ENCODE measurements around the gene TACO1. TPM values are rescaled to one million over a fixed set of nuclear protein-coding genes. Genes with fewer than 3 reads are reported as not detected.

Gene TACO1
- total RNA-seq, 2 donors from 2014 or later, result 32.7 to 35.1 TPM

DNA sequence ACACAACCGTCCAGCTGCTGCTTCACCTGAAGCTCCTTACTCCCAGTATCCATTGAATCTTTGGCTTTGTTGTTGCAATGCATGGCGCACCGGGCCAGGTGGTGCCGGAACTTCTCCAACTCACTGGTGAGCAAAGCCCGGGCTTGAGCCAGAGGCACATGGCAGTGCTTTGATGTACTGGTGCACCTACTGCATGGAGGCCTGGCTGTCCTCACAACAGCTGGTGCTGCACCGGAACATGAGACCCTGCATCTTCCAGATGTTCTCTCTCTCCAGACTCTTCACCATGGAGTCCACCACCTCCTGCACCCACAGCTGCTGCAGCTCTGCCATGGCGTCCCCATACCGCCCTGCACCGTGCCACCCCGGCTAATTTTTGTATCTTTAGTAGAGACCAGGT is 10.2 kb downstream of the TACO1 start:
- Mint-ChIP-seq H3K36me3 (ENCODE audit: insufficient read depth in 2 of 2) (peaks cover 9 to 16% of the 10 kb centered on the region in 2 donors), H3K4me1 (ENCODE audit: low read depth) (peaks cover 32% of the 10 kb centered on the region), H3K27me3 (ENCODE audit: low read depth) (no peaks in the 10 kb centered on the region), H3K27ac (peak overlapping the region; percentile 100), H3K9me3 (no peaks in the 10 kb centered on the region), H3K4me3 (peak overlapping the region; percentile 81 to 94)
- ATAC-seq (replicated peaks in 1 of 2), result peak in 1 of 2 donors; percentile 3
- DNase-seq, result peak in 1 of 2 donors; percentile 15

DNA sequence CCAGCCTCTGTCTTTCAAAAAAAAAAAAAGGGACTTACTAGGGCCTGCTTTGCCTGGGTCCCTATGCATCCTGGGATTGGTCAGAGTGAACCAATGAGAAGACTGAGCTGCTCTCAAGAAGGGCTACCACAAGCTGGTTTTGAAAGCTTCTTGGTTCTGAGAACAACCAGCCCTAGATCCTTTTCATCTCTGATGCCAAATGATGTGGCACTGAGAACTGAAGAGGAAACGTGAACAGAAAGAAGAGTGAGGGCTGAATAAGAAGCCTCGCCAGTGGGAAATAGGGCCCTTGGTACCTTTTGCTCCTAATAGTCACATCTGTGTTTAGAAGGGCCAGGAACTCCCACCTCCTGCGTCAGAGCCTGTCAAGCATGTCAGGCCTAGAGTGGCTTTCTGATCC is 10.7 kb downstream of the TACO1 start:
- H3K27me3 Mint-ChIP-seq (ENCODE audit: low read depth), result no peaks in the 10 kb centered on the region
- ATAC-seq (replicated peaks in 1 of 2) (peak; percentile 81 to 85), DNase-seq (peak; percentile 49 to 55)
- H3K27ac Mint-ChIP-seq, result peak overlapping the region; percentile 100
- no peaks in the 10 kb centered on the region for H3K9me3 Mint-ChIP-seq
- H3K36me3 Mint-ChIP-seq (ENCODE audit: insufficient read depth in 2 of 2), result peaks cover 9 to 14% of the 10 kb centered on the region in 2 donors
- peak overlapping the region; percentile 81 to 94 for H3K4me3 Mint-ChIP-seq
- peaks cover 32% of the 10 kb centered on the region for H3K4me1 Mint-ChIP-seq (ENCODE audit: low read depth)

DNA sequence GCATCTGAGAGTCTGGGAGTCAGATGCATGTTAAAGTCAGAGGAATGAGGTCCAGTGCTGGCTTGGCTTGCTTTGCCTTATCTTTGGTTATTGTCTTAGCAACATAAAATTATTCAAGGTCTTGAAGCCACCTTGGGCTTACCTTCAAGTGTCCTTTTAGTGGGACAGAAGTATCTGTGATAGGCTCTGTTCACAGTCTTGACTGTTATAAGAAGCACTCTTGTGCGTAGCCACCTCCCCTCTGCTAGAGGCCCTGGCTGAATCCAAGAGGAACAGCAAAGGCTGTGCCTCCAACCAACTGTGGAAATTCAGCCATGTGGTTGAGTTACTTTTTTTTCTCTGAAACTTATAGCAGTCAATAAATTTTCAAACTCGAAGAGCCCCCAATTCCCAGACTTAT is 13.0 kb downstream of the TACO1 start:
- Mint-ChIP-seq H3K4me3 (no peak overlapping the region), H3K36me3 (ENCODE audit: insufficient read depth in 2 of 2) (peaks cover 9 to 11% of the 10 kb centered on the region in 2 donors), H3K9me3 (no peaks in the 10 kb centered on the region), H3K27ac (no peak overlapping the region), H3K27me3 (ENCODE audit: low read depth) (no peaks in the 10 kb centered on the region), H3K4me1 (ENCODE audit: low read depth) (peaks cover 32% of the 10 kb centered on the region)
- ATAC-seq (replicated peaks in 1 of 2) (no peak), DNase-seq (no peak)

DNA sequence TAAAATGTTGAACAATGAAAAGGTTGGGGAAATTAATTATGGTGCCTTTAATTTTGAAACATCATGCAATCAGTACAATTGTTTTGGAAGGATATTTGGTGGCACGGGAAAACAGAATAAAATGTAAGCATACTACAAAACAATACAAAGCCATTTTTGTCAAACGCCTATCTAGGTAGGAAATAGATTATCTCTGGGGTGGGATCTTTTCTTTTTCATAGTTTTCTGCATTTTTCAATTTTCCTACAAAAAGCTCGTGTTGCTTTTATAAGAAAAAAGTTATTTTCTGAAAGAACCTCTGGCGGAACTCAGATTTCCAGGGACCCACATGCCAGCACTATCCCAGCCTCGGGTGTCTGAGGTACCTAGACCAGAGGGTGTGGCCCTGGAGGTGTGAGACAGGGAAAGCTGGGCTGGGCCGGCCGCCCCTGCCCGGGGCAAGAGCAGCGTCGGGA is 20.6 kb downstream of the TACO1 start:
- peaks cover 2% of the 10 kb centered on the region in 2 donors for H3K36me3 Mint-ChIP-seq (ENCODE audit: insufficient read depth in 2 of 2)
- peak overlapping the region; percentile 29 for H3K27ac Mint-ChIP-seq
- DNase-seq (no peak), ATAC-seq (replicated peaks in 1 of 2) (no peak)
- H3K9me3 Mint-ChIP-seq, result no peaks in the 10 kb centered on the region
- peaks cover 39% of the 10 kb centered on the region for H3K4me1 Mint-ChIP-seq (ENCODE audit: low read depth)
- H3K4me3 Mint-ChIP-seq, result peak overlapping the region; percentile 71 to 88
- no peaks in the 10 kb centered on the region for H3K27me3 Mint-ChIP-seq (ENCODE audit: low read depth)

DNA sequence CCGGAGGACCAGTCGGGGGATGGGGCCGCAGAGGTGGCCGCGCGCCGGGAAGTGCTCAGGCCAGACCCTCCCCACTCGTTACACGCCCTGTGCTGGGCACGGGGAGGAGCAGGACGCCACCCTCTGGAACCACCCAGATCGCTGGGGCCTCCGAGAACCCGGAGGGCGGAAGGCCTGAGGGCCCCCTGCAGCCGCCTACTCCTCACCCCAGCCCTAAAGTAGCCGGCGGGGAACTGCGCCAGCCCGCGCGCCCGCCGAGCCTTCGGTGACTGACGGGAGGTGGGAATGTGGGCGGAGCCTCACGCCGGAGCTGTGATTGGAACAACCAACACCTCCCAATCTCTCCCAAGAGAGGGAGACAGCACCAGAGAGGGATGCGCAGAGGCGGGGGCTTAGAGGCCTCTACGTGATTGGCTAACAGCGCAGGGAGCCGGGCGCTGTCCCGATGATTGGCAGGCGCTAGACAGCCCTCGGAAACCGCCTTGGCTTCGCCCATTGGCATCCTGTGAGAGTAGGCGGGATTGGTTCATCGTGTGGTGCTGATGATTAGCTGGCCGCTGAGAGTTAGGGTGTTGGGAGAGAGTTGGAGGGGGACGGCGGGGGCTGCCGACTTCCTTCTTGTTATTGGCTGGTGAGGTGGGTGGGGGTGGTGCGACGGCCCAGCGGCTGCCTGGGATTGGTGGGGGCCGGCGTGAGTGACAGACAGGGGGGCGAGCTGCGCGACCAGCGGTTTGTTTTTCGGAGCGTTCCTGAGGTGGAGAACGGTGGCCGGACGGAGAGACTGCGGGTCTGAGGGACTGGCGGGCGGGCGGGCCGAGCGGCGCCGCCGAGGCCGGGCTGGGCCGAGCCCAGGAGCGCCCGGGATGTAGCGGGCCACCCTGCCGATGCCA is 21.2 kb downstream of the TACO1 start, which contains the start of gene MAP3K3:
TSS of gene MAP3K3 (plus strand) at position 734 of the 890 bp plus-strand sequence. CDS start 343 bp downstream, outside the sequence.
- H3K4me3 Mint-ChIP-seq, result peak within 1 kb of the TSS; percentile 98 to 99
- H3K27me3 Mint-ChIP-seq (ENCODE audit: low read depth), result no peaks in the 10 kb centered on the region
- ATAC-seq (replicated peaks in 1 of 2) (peak; percentile 89 to 90), DNase-seq (peak; percentile 95 to 98)
- peaks cover 45% of the 10 kb centered on the region for H3K4me1 Mint-ChIP-seq (ENCODE audit: low read depth)
- no peaks in the 10 kb centered on the region for H3K9me3 Mint-ChIP-seq
- H3K27ac Mint-ChIP-seq, result peak within 1 kb of the TSS; percentile 92
- H3K36me3 Mint-ChIP-seq (ENCODE audit: insufficient read depth in 2 of 2), result peaks cover 2% of the 10 kb centered on the region in 2 donors

DNA sequence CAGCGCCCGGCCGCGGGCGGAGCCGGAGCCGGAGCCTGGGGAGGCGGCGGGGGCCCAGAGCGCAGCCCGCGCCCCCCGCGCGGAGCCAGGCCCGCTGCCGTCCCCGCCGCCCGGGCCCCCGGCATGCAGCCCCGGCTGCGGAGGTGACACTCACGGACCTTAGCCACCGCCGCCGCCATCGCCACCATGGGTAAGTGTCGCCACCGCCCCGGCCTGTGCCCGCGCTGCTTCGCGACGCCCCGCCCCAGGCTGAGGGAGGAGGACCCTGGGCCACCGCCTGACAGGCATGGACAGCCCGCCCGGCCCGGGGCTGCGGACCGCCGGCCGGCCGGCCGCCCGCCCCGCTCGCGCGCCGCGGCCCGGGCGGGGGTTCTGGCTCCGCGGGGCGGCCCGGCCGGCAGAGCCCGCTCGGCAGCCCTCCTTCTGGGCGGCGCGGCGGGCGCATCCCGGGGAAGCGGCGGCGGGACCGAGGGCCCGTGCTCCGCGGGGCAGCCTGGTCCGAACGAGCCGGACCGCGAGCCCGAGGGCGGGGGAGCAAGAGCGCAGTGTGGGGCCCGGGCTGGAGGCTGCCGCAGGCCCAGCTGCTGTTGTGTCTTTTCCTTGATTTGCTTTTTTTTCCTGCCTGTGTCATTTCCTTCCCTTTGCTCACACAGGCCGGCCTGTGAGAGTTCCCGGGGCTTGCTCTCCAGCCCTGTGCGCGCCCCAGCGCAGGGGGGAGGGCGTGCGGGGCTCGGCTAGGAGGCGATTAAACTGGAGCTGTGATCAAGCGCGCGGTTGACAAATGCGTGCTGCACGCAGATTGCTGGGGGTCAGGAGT is 22.1 kb downstream of the TACO1 start:
- ATAC-seq (replicated peaks in 1 of 2), result peak; percentile 46
- Mint-ChIP-seq H3K36me3 (ENCODE audit: insufficient read depth in 2 of 2) (peaks cover 2% of the 10 kb centered on the region in 2 donors), H3K27me3 (ENCODE audit: low read depth) (no peaks in the 10 kb centered on the region), H3K4me3 (peak overlapping the region; percentile 98 to 99), H3K27ac (peak overlapping the region; percentile 92), H3K4me1 (ENCODE audit: low read depth) (peaks cover 45% of the 10 kb centered on the region), H3K9me3 (no peaks in the 10 kb centered on the region)
- peak; percentile 77 to 78 for DNase-seq

DNA sequence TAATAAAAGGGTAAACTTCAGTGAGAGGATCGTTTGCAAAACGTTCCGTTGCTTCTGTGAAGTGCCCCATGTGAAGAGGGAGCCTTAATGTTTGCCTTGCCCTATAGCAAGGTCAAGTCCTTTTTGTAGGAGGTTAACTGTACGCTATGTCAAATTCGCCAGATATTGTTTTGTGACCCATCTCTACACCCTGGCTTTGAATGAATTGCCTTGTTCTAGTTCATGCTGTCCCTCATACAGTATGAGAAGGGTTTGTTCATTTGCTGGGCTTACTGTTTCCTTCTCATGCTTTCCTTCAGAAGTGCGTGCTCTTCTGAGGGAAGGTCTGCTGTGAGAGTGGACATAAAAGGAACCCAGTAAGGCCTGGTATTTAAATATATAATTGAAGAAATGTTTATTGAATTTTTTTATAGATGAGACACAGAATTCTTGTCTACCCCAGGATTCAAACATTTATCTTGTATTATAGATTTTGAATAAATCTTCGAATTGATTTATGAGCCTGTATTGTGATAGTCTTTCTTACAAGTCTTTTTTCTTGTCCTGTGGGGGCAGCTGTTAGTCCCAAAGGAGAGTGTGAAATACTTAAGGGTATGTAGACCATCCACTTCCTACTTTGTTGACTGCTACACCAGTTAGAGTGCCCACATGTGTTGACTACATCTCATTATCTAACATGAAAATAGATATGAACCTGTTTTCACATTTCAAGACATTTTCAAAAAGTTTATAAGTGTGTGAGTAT is 23.3 kb downstream of the TACO1 start:
- H3K36me3 Mint-ChIP-seq (ENCODE audit: insufficient read depth in 2 of 2), result peaks cover 2% of the 10 kb centered on the region in 2 donors
- H3K4me3 Mint-ChIP-seq, result peak overlapping the region; percentile 98 to 99
- ATAC-seq (replicated peaks in 1 of 2) (no peak), DNase-seq (no peak)
- peaks cover 45% of the 10 kb centered on the region for H3K4me1 Mint-ChIP-seq (ENCODE audit: low read depth)
- peak overlapping the region; percentile 92 for H3K27ac Mint-ChIP-seq
- H3K27me3 Mint-ChIP-seq (ENCODE audit: low read depth), result no peaks in the 10 kb centered on the region
- no peaks in the 10 kb centered on the region for H3K9me3 Mint-ChIP-seq

DNA sequence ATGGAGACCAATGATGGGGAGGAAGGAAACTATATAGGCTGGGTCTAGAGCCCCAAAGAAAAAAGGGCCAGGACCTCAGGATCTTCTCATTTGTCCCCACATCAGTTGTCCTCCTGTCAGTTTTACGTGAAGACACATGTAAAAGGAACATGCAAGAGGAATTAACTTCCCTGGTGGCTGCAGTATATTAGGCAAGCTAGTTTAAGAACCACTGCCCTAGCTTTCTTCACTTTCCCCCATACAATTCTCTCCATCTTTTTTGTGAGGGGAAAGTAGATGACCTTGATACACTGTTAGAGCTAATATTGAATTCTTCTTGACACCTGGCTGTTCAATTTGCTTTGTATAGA is 23.8 kb downstream of the TACO1 start:
- Mint-ChIP-seq H3K4me1 (ENCODE audit: low read depth) (peaks cover 45% of the 10 kb centered on the region), H3K27ac (peak overlapping the region; percentile 18), H3K9me3 (no peaks in the 10 kb centered on the region), H3K27me3 (ENCODE audit: low read depth) (no peaks in the 10 kb centered on the region), H3K4me3 (peak overlapping the region; percentile 98 to 99), H3K36me3 (ENCODE audit: insufficient read depth in 2 of 2) (peaks cover 2% of the 10 kb centered on the region in 2 donors)
- no peak for DNase-seq
- no peak for ATAC-seq (replicated peaks in 1 of 2)

GRCh38 chr17:63626551-63627180 is 26.0 kb downstream of the TACO1 start:
- DNase-seq (no peak), ATAC-seq (replicated peaks in 1 of 2) (no peak)
- H3K27ac Mint-ChIP-seq, result no peak overlapping the region
- peaks cover 38% of the 10 kb centered on the region for H3K4me1 Mint-ChIP-seq (ENCODE audit: low read depth)
- peaks cover 2% of the 10 kb centered on the region in 2 donors for H3K36me3 Mint-ChIP-seq (ENCODE audit: insufficient read depth in 2 of 2)
- no peaks in the 10 kb centered on the region for H3K9me3 Mint-ChIP-seq
- H3K27me3 Mint-ChIP-seq (ENCODE audit: low read depth), result no peaks in the 10 kb centered on the region
- H3K4me3 Mint-ChIP-seq, result no peak overlapping the region

DNA sequence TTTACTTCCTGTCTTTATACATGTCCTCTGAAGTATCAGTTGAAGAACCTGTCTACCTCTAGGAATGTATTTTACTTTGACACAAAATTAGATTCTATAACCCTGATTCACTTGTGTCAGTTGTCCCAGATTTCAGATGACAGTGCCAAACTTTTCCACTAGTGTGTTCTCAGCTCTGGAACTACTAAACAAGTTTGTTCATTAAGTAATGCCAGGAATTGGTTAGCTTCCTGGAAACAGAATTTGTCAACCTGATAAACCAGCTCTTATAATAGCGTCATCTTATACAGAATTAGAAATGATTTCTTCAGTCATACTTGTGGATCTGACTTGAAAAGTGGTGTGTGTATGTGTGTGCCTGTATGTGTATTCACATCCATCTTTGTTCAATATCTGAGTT is 28.9 kb downstream of the TACO1 start:
- H3K27me3 Mint-ChIP-seq (ENCODE audit: low read depth), result no peaks in the 10 kb centered on the region
- no peak for DNase-seq
- peaks cover 0 to 3% of the 10 kb centered on the region in 2 donors for H3K36me3 Mint-ChIP-seq (ENCODE audit: insufficient read depth in 2 of 2)
- H3K4me3 Mint-ChIP-seq, result no peak overlapping the region
- peaks cover 23% of the 10 kb centered on the region for H3K4me1 Mint-ChIP-seq (ENCODE audit: low read depth)
- no peak overlapping the region for H3K27ac Mint-ChIP-seq
- no peak for ATAC-seq (replicated peaks in 1 of 2)
- H3K9me3 Mint-ChIP-seq, result no peaks in the 10 kb centered on the region

GRCh38 chr17:63631062-63631461 is 30.4 kb downstream of the TACO1 start:
- H3K36me3 Mint-ChIP-seq (ENCODE audit: insufficient read depth in 2 of 2), result peaks cover 0 to 3% of the 10 kb centered on the region in 2 donors
- DNase-seq (no peak), ATAC-seq (replicated peaks in 1 of 2) (no peak)
- no peak overlapping the region for H3K27ac Mint-ChIP-seq
- H3K4me1 Mint-ChIP-seq (ENCODE audit: low read depth), result peaks cover 12% of the 10 kb centered on the region
- no peaks in the 10 kb centered on the region for H3K9me3 Mint-ChIP-seq
- no peaks in the 10 kb centered on the region for H3K27me3 Mint-ChIP-seq (ENCODE audit: low read depth)
- no peak overlapping the region for H3K4me3 Mint-ChIP-seq

DNA sequence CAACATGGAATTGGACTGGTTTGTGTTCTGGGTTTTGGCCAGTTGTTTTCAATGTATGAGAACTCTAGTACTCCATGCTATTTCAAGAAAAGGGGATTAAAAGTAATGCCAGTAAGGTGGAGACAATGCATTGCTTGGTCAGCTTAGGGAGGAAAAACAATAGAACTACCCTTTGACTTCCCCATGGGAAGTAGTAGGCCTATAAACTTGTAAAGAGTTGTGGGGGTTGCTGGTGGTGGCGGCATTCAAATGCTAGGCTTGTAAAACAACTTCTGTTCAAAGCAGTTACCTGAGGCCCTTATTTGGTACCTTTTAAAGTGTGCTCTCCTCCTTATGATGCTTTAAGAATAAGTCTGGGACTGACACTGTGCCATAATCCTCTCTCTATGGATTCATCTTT is 30.9 kb downstream of the TACO1 start:
- ATAC-seq (replicated peaks in 1 of 2) (no peak), DNase-seq (no peak)
- no peak overlapping the region for H3K4me3 Mint-ChIP-seq
- H3K27me3 Mint-ChIP-seq (ENCODE audit: low read depth), result no peaks in the 10 kb centered on the region
- H3K36me3 Mint-ChIP-seq (ENCODE audit: insufficient read depth in 2 of 2), result peaks cover 0 to 7% of the 10 kb centered on the region in 2 donors
- H3K9me3 Mint-ChIP-seq, result no peaks in the 10 kb centered on the region
- H3K4me1 Mint-ChIP-seq (ENCODE audit: low read depth), result peaks cover 7% of the 10 kb centered on the region
- no peak overlapping the region for H3K27ac Mint-ChIP-seq

Measured in activated T-cell treated with anti-CD3 and anti-CD28 coated beads, Interleukin-2, amount 50 U/mL, for 72 hours (primary cell).